ENCODE results near the gene SLC16A11.
"Not testable (repeated sequence)": the region's sequence is repeated elsewhere in the genome, so short reads cannot be mapped to it uniquely, and the experiment has no call there.

Gene SLC16A11

DNA sequence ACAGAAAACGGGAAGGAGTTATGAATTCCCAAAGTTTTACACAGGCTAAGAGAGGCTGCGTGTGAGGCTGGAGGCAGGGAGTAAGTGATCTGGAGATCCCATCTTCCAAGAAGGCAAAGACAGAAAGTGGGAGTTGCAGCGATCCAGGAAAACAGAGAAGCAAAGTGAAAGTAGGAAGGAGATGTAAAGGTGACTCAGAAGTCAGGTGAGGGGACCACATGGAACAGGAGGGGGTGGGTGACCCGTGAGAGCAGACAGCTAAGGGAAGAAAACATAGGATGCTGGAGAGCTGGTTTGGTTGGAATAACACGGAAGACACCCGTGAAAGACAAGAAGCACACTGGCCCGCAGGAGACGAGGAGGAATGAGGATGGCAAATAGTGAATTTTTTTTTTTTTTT is 46.7 kb downstream of the SLC16A11 start:
- no peak for DNase-seq (ENCODE audit: low read depth in 2 of 2)
- no peak overlapping the region for H3K4me3 ChIP-seq (replicated peaks in 1 of 2; ENCODE audit: low read depth in 2 of 2, low read length in 2 of 2)
- TF ChIP-seq CTCF (IDR thresholded peaks at IDR 0.05; ENCODE audit: low read depth, low read length): no peak

DNA sequence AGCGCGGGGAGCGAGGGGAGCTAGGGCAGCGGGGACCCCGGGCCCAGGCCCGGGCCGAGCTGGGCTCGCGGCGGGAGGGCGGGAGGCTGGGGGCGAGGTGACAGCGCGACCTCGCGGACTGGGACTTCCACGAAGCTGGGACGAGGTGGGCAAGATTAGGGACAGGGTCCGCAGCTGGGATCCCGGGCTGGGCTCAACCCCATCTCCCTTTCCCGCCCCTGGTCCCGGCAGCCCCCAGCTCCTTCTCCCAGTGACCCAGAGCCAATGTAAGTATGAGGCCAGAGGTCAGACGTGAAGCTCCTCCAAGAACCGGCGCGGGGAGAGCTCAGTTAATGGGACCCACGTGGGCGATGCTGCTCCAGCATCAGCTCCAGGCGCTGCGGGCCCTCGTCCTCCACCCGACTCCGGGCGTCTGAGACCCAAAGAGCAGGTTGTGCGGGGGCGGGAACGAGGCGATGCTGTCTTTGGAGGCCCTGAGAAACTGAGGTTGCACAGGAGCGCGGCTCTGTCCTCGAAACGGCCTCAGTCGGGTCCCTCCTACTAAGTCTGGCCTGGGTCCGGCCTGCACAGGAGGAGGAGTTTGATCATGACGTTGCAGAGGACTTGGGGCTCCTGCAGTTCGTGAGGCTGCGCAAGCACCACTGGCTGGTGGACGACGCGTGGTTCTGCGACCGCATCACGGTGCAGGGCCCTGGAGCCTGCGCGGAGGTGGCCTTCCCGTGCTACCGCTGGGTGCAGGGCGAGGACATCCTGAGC is 47.5 kb downstream of the SLC16A11 start:
- no peak overlapping the region for H3K4me3 ChIP-seq (replicated peaks in 1 of 2; ENCODE audit: low read depth in 2 of 2, low read length in 2 of 2)
- no peak for DNase-seq (ENCODE audit: low read depth in 2 of 2)
- TF ChIP-seq CTCF (IDR thresholded peaks at IDR 0.05; ENCODE audit: low read depth, low read length): no peak

- no peak for TF ChIP-seq CTCF (IDR thresholded peaks at IDR 0.05; ENCODE audit: low read depth, low read length)
- peak within 1 kb of the TSS in 1 of 2 donors; percentile 4 for H3K4me3 ChIP-seq (replicated peaks in 1 of 2; ENCODE audit: low read depth in 2 of 2, low read length in 2 of 2)
- DNase-seq (ENCODE audit: low read depth in 2 of 2): peak in 1 of 2 donors; percentile 11
Observed at GRCh38 chr17:6995500-6996255, 48.2 kb downstream of the SLC16A11 start, which contains the start of gene ALOX12. TSS of gene ALOX12 (plus strand) at chr17:6996049. CDS start at chr17:6996118, 69 bp downstream.

GRCh38 chr17:6994666-6995256 is 49.1 kb downstream of the SLC16A11 start:
- TF ChIP-seq CTCF (IDR thresholded peaks at IDR 0.05; ENCODE audit: low read depth, low read length): no peak
- no peak for DNase-seq (ENCODE audit: low read depth in 2 of 2)
- H3K4me3 ChIP-seq (replicated peaks in 1 of 2; ENCODE audit: low read depth in 2 of 2, low read length in 2 of 2): no peak overlapping the region

- H3K4me3 ChIP-seq (replicated peaks in 1 of 2; ENCODE audit: low read depth in 2 of 2, low read length in 2 of 2): no peak overlapping the region
- no peak for TF ChIP-seq CTCF (IDR thresholded peaks at IDR 0.05; ENCODE audit: low read depth, low read length)
- no peak for DNase-seq (ENCODE audit: low read depth in 2 of 2)
Observed at GRCh38 chr17:6994118-6994598, 49.7 kb downstream of the SLC16A11 start.

- H3K4me3 ChIP-seq (replicated peaks in 1 of 2; ENCODE audit: low read depth in 2 of 2, low read length in 2 of 2); DNase-seq (ENCODE audit: low read depth in 2 of 2): not testable (repeated sequence)
Observed at GRCh38 chr17:6993613-6994056, 50.3 kb downstream of the SLC16A11 start.
